ENCODE results near the gene GNB1L. TPM values are rescaled to one million over a fixed set of nuclear protein-coding genes. Genes with fewer than 3 reads are reported as not detected.

Gene GNB1L
- total RNA-seq, 1 donor from 2014 or later, result 5.0 TPM

DNA sequence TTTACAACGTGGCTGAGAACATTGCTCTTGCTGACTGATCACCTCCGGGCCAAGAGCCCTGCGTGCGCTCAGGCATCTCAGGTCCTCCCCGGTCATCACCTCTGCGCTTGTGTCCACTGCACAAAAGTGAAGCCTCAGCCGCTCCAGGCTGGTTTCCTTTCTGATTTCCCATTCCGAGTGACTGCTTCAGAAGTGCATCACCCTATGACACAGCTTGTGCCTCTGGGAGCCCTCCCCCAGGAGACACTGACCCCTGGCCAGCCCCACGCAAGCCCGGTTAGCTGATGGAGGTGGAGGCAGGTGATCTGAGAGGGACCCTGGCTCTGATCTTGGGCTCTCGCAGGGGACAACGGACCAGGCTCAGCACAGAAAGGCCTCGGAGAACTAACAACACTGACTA is 38.3 kb upstream of the GNB1L start:
- TF ChIP-seq, protein P1, sequence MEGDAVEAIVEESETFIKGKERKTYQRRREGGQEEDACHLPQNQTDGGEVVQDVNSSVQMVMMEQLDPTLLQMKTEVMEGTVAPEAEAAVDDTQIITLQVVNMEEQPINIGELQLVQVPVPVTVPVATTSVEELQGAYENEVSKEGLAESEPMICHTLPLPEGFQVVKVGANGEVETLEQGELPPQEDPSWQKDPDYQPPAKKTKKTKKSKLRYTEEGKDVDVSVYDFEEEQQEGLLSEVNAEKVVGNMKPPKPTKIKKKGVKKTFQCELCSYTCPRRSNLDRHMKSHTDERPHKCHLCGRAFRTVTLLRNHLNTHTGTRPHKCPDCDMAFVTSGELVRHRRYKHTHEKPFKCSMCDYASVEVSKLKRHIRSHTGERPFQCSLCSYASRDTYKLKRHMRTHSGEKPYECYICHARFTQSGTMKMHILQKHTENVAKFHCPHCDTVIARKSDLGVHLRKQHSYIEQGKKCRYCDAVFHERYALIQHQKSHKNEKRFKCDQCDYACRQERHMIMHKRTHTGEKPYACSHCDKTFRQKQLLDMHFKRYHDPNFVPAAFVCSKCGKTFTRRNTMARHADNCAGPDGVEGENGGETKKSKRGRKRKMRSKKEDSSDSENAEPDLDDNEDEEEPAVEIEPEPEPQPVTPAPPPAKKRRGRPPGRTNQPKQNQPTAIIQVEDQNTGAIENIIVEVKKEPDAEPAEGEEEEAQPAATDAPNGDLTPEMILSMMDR (IDR thresholded peaks at IDR 0.05; ENCODE audit: partially characterized antibody, unreplicated experiment), result no peak
- Mint-ChIP-seq H3K4me1 (ENCODE audit: low read depth, unreplicated experiment) (peaks cover 2% of the 10 kb centered on the region), H3K27me3 (ENCODE audit: unreplicated experiment) (peaks cover 3% of the 10 kb centered on the region), H3K9me3 (ENCODE audit: unreplicated experiment) (peaks cover 3% of the 10 kb centered on the region), H3K4me3 (ENCODE audit: unreplicated experiment) (no peak overlapping the region), H3K27ac (ENCODE audit: unreplicated experiment) (no peak overlapping the region), H3K36me3 (ENCODE audit: unreplicated experiment) (no peaks in the 10 kb centered on the region)
- no peak for DNase-seq

DNA sequence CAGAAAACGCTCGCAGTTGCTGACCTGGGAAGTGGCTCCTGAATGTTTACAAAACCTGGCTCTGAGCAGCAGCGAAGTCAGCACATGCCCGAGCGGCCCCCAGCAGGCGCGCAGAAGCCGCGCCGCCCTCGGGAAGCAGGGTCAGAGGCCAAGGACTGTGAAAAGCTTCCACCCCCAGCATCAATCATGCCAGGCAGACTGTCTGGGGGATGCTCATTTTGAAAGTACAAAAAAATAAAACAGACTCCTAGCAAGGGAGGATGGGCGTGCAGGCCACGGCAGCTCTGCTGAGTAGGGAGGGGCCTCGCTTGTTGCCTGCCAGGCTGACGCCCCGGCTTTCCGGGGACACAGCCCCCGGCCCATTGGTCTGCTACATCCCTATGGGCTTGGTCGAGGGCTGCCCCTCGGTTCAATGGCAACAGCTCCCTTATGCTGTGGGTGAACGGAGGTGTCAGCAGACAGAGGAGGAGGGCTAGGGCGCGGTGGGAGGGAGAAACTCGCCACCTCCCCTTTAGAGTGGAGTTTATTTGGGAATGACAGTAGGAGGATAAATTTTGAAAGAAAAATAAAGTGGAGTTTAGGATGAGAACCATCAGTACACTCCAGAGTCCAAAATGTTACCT is 37.7 kb upstream of the GNB1L start:
- peaks cover 3% of the 10 kb centered on the region for H3K9me3 Mint-ChIP-seq (ENCODE audit: unreplicated experiment)
- H3K36me3 Mint-ChIP-seq (ENCODE audit: unreplicated experiment), result no peaks in the 10 kb centered on the region
- H3K27me3 Mint-ChIP-seq (ENCODE audit: unreplicated experiment), result peaks cover 3% of the 10 kb centered on the region
- peaks cover 2% of the 10 kb centered on the region for H3K4me1 Mint-ChIP-seq (ENCODE audit: low read depth, unreplicated experiment)
- no peak for DNase-seq
- TF ChIP-seq, protein P1 (IDR thresholded peaks at IDR 0.05; ENCODE audit: partially characterized antibody, unreplicated experiment), result no peak
- H3K4me3 Mint-ChIP-seq (ENCODE audit: unreplicated experiment), result no peak overlapping the region
- H3K27ac Mint-ChIP-seq (ENCODE audit: unreplicated experiment), result no peak overlapping the region

DNA sequence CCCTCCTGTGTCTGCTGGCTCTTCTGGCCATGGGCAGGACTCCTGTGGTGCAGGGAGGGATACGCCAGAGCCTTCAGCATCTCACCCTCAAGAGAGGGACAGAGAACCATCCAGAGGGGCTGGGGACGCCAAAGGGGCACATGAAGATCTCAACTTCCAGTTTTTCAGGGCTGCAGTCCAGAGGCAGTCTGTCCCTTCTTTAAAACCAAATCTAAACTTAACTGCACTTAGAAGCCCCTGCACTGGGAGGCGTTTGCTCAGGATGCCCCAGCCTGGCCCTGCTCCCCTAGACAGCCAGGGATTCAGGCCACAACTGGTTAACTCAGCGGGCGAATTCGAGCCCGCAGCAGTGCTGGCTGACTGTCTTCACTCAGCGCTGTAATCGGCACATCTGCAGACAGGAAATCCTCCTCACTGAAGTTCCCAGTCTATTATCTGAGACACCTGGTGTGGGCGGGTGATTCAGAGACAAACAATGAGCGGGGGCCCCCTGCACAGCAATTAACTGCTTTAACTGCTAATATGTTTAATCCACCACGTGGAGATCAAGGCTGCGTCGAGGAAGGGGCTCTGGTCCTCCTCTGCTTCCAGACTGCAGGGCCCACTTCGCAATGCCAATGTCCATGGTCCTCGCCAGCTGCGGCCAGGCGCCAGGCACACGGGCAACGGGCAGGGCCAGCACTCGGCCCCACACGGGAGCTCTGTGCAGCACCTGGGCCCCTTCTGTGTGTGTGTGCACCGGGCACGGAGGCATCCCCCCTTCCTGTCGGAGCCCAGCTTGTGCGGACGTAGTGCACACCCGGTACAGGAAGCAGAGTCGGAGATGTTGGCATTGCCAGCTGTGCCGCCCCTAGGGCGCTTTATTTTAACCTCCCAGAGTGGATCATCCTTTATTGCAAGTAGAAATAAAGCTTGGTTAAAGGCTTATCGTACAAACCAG is 36.9 kb upstream of the GNB1L start:
- no peaks in the 10 kb centered on the region for H3K36me3 Mint-ChIP-seq (ENCODE audit: unreplicated experiment)
- TF ChIP-seq, protein P1 (IDR thresholded peaks at IDR 0.05; ENCODE audit: partially characterized antibody, unreplicated experiment), result no peak
- no peak overlapping the region for H3K4me3 Mint-ChIP-seq (ENCODE audit: unreplicated experiment)
- H3K9me3 Mint-ChIP-seq (ENCODE audit: unreplicated experiment), result peaks cover 4% of the 10 kb centered on the region
- H3K27ac Mint-ChIP-seq (ENCODE audit: unreplicated experiment), result no peak overlapping the region
- H3K4me1 Mint-ChIP-seq (ENCODE audit: low read depth, unreplicated experiment), result peaks cover 2% of the 10 kb centered on the region
- peaks cover 9% of the 10 kb centered on the region for H3K27me3 Mint-ChIP-seq (ENCODE audit: unreplicated experiment)
- no peak for DNase-seq

DNA sequence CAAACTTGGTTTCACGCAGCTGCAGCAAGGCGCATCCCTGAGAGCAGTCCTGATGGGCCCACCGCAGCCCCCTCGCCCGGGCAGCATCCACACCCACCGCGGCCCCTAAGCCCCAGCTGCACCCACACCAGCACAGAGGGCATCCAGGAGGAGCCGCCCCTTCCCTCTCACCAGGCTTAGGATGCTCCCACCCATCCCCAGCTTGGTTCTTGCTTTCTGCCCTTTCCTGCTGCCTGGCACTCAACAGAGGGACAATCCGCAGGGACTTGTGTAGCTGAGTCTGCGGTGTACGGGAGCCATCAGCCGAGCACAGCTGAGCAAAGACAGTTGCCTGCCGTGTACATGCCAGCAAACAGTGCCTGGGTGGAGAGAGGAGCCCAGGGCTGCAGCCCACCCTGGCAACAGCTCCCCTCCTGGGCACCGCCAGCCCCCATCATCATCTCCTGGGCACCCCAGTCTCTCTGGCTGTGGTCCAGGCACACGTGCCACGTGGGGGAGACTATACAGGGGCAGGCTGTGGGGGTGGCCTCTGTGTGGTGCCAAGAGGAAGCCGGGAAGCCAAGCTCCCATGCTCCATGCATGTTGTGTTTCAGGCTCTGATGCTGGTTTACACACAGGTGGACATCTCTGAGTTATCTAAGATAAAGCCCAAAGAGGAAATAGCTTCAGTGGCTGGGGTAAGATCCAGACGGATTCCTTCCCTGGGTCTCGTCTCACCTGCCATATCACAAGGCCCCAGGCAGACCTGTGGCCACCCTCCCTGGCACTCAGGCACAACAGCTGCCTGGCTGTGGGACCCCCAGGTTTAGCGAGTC is 36.0 kb upstream of the GNB1L start:
- H3K9me3 Mint-ChIP-seq (ENCODE audit: unreplicated experiment), result peaks cover 4% of the 10 kb centered on the region
- no peak overlapping the region for H3K4me3 Mint-ChIP-seq (ENCODE audit: unreplicated experiment)
- no peak for DNase-seq

More for the DNA sequence above, 36.0 kb upstream of the GNB1L start:
- H3K27ac Mint-ChIP-seq (ENCODE audit: unreplicated experiment), result no peak overlapping the region
- H3K36me3 Mint-ChIP-seq (ENCODE audit: unreplicated experiment), result no peaks in the 10 kb centered on the region
- H3K4me1 Mint-ChIP-seq (ENCODE audit: low read depth, unreplicated experiment), result peaks cover 4% of the 10 kb centered on the region
- H3K27me3 Mint-ChIP-seq (ENCODE audit: unreplicated experiment), result peaks cover 5% of the 10 kb centered on the region
- TF ChIP-seq, protein P1 (IDR thresholded peaks at IDR 0.05; ENCODE audit: partially characterized antibody, unreplicated experiment), result no peak
